ENCODE results near the gene HIVEP1. TPM values are rescaled to one million over a fixed set of nuclear protein-coding genes. Genes with fewer than 3 reads are reported as not detected.

HIVEP1 gene
- total RNA-seq, 4 donors from 2014 or later: 14.9 to 30.6 (median 22.2) TPM

DNA sequence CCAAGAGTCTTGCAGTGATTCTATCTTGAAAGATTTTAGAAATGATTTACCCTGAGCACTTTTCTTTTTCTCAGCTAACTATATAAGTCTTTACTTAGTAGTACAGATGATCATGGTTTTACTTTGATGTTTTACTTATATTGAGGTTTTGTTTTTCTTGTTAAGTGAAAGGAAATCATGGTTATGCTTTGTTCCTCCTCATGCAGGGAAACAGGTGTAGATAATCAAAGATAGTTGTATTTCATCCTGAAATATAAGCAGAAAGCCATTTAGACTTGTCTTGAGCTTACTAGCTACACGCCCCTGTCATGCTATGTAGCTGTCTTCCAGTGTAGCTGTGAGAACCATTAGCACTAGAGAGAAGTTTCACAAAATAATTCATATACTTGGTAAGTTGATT, 113.9 kb downstream of the HIVEP1 start:
- peaks cover 0 to 31% (median 0%) of the 10 kb centered on the region in 3 donors for H3K36me3 ChIP-seq
- WGBS, 2 donors: 94 to 100% methylated on average over 1 of the region's 1 CpG
- no peaks in the 10 kb centered on the region for H3K4me1 ChIP-seq
- TF ChIP-seq EP300 (IDR thresholded peaks at IDR 0.05): no peak
- no peak for TF ChIP-seq POLR2A (IDR thresholded peaks at IDR 0.05)
- TF ChIP-seq, protein P1, sequence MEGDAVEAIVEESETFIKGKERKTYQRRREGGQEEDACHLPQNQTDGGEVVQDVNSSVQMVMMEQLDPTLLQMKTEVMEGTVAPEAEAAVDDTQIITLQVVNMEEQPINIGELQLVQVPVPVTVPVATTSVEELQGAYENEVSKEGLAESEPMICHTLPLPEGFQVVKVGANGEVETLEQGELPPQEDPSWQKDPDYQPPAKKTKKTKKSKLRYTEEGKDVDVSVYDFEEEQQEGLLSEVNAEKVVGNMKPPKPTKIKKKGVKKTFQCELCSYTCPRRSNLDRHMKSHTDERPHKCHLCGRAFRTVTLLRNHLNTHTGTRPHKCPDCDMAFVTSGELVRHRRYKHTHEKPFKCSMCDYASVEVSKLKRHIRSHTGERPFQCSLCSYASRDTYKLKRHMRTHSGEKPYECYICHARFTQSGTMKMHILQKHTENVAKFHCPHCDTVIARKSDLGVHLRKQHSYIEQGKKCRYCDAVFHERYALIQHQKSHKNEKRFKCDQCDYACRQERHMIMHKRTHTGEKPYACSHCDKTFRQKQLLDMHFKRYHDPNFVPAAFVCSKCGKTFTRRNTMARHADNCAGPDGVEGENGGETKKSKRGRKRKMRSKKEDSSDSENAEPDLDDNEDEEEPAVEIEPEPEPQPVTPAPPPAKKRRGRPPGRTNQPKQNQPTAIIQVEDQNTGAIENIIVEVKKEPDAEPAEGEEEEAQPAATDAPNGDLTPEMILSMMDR (IDR thresholded peaks at IDR 0.05): no peak
- no peak overlapping the region for H3K27ac ChIP-seq
- no peak for DNase-seq (ENCODE audit: low spot score in 2 of 2)
- no peaks in the 10 kb centered on the region for H3K27me3 ChIP-seq
- no peaks in the 10 kb centered on the region for H3K9me3 ChIP-seq
- H3K4me3 ChIP-seq: no peak overlapping the region

GRCh38 chr6:12129523-12129922, 117.4 kb downstream of the HIVEP1 start:
- peaks cover 0 to 12% (median 0%) of the 10 kb centered on the region in 3 donors for H3K36me3 ChIP-seq
- TF ChIP-seq, protein P1 (IDR thresholded peaks at IDR 0.05): no peak
- H3K27ac ChIP-seq: no peak overlapping the region
- peaks cover 0 to 6% (median 0%) of the 10 kb centered on the region in 4 donors for H3K4me1 ChIP-seq
- no peaks in the 10 kb centered on the region for H3K9me3 ChIP-seq
- H3K4me3 ChIP-seq: no peak overlapping the region
- 84 to 87% methylated on average over 1 of the region's 1 CpG for WGBS, 2 donors
- H3K27me3 ChIP-seq: no peaks in the 10 kb centered on the region
- DNase-seq (ENCODE audit: low spot score in 2 of 2): no peak

DNA sequence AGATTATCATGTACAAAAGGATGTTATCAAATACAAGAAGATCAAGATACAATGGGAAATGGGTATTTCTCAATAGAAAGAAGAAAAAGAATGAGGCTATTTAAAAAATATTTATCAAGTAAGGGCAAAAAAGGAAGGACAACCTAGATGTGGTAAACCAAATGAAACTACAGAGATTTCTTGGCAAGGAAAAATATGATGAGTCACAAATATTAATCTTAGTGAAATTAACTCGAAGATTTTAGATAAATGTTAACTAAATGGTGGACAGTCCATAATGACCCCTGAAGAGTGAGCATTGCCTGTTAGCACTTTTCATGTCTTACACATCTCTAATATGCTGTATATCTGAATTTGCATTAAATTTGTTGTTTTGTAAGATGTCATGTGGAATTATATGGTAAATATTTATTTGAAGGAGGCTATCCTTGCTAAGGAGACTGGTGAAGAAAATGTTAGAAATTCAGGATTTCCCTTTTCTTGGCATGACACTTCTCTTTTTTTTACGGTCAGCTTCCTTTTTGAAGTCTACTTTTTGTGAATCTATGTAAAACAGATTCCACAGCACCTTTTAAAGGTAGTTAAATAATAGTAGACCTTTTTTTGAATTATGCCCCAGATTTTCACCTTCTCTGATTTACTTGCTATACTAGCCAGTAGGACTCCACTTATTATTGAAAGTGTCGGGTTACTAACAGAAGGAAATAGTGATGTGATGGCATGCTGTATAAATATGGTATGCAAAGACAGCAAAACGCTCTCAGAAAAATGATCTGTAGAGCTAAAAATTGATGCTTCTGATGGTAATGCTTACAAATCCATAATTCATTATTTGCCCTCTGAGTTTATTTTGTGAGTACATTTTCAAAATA, 120.5 kb downstream of the HIVEP1 start:
- peaks cover 0 to 17% (median 0%) of the 10 kb centered on the region in 3 donors for H3K36me3 ChIP-seq
- H3K27ac ChIP-seq: no peak overlapping the region
- no peak overlapping the region for H3K4me3 ChIP-seq
- TF ChIP-seq EP300 (IDR thresholded peaks at IDR 0.05) (no peak), POLR2A (IDR thresholded peaks at IDR 0.05) (no peak)
- TF ChIP-seq, protein P1 (IDR thresholded peaks at IDR 0.05): no peak
- no peaks in the 10 kb centered on the region for H3K9me3 ChIP-seq
- WGBS, 2 donors: 76% methylated on average over 4 of the region's 4 CpGs
- peaks cover 0 to 10% (median 2%) of the 10 kb centered on the region in 4 donors for H3K4me1 ChIP-seq
- DNase-seq (ENCODE audit: low spot score in 2 of 2): no peak
- no peaks in the 10 kb centered on the region for H3K27me3 ChIP-seq

DNA sequence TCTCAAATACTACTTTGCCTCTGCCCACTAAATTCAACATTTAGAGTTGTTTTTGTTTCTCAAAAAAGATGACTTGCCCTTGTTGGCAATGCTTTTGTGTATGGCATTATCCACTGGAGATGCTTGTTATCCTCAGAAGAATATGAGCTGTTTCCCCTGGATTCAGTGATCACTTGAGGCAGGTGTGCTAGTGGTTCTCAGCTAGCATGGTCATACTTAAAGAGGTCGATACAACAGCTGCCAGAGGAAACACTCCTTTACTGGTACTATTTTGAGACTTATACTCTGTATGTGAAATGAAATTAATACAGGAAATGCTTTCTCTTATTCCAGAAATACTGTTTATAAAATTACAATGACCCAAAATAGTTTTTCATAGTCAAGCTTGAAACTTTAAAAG, 122.5 kb downstream of the HIVEP1 start:
- no peak overlapping the region for H3K4me3 ChIP-seq
- H3K27me3 ChIP-seq: no peaks in the 10 kb centered on the region
- no peak for DNase-seq (ENCODE audit: low spot score in 2 of 2)
- peaks cover 0 to 15% (median 2%) of the 10 kb centered on the region in 4 donors for H3K4me1 ChIP-seq
- no peaks in the 10 kb centered on the region for H3K9me3 ChIP-seq
- H3K36me3 ChIP-seq: peaks cover 0 to 30% (median 7%) of the 10 kb centered on the region in 3 donors
- no peak overlapping the region for H3K27ac ChIP-seq
- 75 to 94% methylated on average over 1 of the region's 1 CpG for WGBS, 2 donors
- TF ChIP-seq EP300 (IDR thresholded peaks at IDR 0.05) (no peak), POLR2A (IDR thresholded peaks at IDR 0.05) (no peak)
- TF ChIP-seq, protein P1 (IDR thresholded peaks at IDR 0.05): no peak

DNA sequence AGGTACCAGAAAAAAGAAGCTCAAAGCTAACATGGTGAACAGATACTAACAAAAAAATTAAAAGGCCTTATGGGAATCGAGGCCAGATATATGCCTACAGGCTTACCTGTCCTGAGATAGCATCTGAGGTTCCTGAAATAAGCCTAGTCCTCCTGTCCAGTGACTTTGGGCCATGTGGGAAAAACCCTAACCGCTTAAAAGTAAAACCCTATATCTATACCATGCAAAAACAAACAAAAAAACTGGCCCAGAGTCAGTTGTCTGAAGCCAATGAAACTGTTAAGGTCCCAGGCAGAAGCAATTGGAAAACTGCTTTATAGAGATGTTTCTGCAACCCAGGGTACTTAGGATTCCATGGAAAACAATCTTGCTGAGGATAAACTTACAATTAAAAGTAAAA, 122.9 kb downstream of the HIVEP1 start:
- Histone ChIP-seq H3K4me1 (peaks cover 0 to 15% (median 2%) of the 10 kb centered on the region in 4 donors), H3K36me3 (peaks cover 0 to 34% (median 11%) of the 10 kb centered on the region in 3 donors), H3K9me3 (no peaks in the 10 kb centered on the region), H3K27me3 (no peaks in the 10 kb centered on the region), H3K27ac (no peak overlapping the region), H3K4me3 (no peak overlapping the region)
- TF ChIP-seq, protein P1 (IDR thresholded peaks at IDR 0.05): no peak
- TF ChIP-seq POLR2A (IDR thresholded peaks at IDR 0.05): no peak
- TF ChIP-seq EP300 (IDR thresholded peaks at IDR 0.05): no peak
- 92 to 98% methylated on average over 2 of the region's 2 CpGs for WGBS, 2 donors
- DNase-seq (ENCODE audit: low spot score in 2 of 2): no peak
